ENCODE data around the gene PUM1. TPM values are rescaled to one million over a fixed set of nuclear protein-coding genes. Genes with fewer than 3 reads are reported as not detected.
A peak's percentile ranks its signal among the peaks of the same experiment; 100 is the strongest.

The PUM1 gene
- total and polyA plus RNA-seq, 8 donors, result 12.9 to 126 (median 78.5) TPM

DNA sequence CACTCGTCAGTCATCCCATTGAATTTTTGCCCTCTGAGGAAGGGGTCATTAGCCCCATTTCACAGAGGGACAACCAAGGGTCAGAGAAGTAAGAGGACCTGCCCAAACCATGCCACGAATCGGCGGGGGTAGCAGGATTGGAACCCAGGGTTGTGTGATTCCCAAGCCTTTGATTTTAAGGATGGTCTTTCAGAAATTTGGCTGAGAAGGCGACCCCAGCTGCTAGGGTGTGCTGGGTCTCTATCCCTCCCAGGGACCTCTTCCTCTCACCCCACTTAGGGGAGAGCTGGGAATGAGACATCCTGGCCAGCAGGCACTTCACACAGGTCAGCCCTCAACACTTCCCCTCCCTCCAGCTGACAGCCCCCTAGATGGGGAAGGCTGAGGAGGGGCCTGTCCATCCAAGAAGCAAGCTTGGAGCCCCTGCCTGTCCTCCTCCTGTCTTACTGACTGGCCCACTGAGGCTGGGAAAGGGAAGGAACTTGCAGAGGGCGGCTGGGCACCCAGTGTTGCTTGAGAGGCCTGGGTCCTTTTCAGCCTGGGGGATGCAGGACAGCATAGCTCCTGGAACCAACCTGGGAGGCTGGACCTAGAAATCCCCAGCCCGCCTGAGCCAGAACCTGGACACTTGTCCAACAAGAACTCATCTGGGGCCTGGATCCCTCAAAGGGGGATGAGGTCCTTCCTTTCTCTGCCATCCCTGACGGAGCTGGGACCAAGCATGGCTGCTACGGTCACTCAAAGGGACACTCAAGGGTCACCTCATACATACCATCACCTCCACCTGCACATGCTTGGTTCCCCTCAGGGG lies 158.7 kb downstream of the PUM1 start:
- intact Hi-C loops (cut with DNase I; ENCODE audit: low total_unique reads), result no loop called here

DNA sequence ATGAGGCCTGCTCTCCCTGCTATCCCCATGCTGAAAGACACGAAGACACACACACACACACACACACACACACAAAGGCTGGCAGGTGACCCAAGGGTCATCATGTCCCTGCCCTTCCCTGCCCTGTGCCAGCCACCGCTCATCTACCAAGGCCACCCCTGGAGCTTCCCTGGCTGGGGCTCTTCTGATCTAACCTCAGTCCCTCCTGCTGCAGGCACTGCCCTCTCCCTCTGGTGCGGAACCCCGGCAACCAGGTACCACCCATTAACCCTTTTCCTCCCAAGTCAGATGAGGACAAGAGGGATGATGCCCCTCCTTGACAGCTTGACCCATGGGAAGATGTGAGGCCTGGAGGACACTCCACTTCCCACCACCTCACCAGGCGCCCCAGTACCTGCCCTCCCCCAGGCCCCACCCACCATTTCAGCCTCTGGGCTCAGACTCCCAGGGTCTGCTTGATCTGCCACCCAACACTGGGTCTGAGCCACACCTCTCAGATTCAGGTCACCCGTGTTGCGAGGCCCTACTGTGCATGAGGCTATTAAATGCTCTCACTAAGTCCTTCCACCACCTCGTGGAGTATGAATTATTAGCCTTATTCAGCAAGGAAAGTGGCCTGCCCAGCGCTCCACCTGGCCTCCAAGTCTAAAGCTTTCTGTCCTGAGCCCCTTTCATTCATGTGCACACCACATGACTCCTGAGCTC lies 159.4 kb downstream of the PUM1 start:
- no peaks in the 10 kb centered on the region for H3K9me3 ChIP-seq
- H3K4me1 ChIP-seq, result peaks cover 42 to 91% (median 73%) of the 10 kb centered on the region in 4 donors
- peak overlapping the region in 3 of 5 donors; percentile 25 to 85 (median 81) for H3K27ac ChIP-seq
- TF ChIP-seq POLR2AphosphoS5 (IDR thresholded peaks at IDR 0.05) (no peak), EP300 (IDR thresholded peaks at IDR 0.05) (no peak), POLR2A (IDR thresholded peaks at IDR 0.05) (no peak)
- TF ChIP-seq, protein P1, sequence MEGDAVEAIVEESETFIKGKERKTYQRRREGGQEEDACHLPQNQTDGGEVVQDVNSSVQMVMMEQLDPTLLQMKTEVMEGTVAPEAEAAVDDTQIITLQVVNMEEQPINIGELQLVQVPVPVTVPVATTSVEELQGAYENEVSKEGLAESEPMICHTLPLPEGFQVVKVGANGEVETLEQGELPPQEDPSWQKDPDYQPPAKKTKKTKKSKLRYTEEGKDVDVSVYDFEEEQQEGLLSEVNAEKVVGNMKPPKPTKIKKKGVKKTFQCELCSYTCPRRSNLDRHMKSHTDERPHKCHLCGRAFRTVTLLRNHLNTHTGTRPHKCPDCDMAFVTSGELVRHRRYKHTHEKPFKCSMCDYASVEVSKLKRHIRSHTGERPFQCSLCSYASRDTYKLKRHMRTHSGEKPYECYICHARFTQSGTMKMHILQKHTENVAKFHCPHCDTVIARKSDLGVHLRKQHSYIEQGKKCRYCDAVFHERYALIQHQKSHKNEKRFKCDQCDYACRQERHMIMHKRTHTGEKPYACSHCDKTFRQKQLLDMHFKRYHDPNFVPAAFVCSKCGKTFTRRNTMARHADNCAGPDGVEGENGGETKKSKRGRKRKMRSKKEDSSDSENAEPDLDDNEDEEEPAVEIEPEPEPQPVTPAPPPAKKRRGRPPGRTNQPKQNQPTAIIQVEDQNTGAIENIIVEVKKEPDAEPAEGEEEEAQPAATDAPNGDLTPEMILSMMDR (IDR thresholded peaks at IDR 0.05), result no peak
- intact Hi-C loops (cut with DNase I; ENCODE audit: low total_unique reads), result no loop called here
- DNase-seq, result peak in 1 of 2 donors; percentile 8
- WGBS, 5 donors, result 54 to 57% (median 57%) methylated on average over 9 of the region's 9 CpGs
- no peaks in the 10 kb centered on the region for H3K36me3 ChIP-seq
- no peak overlapping the region for H3K4me3 ChIP-seq
- peaks cover 0 to 26% (median 7%) of the 10 kb centered on the region in 3 donors for H3K27me3 ChIP-seq

More for the DNA sequence above, 158.7 kb downstream of the PUM1 start:
- H3K9me3 ChIP-seq, result no peaks in the 10 kb centered on the region
- no peaks in the 10 kb centered on the region for H3K36me3 ChIP-seq
- DNase-seq, result peak in 1 of 2 donors; percentile 9
- H3K27ac ChIP-seq, result peak overlapping the region in 4 of 5 donors; percentile 7 to 85 (median 72)
- 69 to 95% (median 90%) methylated on average over 8 to 9 of the region's 9 CpGs for WGBS, 5 donors
- H3K4me1 ChIP-seq, result peaks cover 40 to 91% (median 66%) of the 10 kb centered on the region in 4 donors
- peak overlapping the region; percentile 55 to 60 (median 58) for H3K4me3 ChIP-seq
- peaks cover 0 to 26% (median 7%) of the 10 kb centered on the region in 3 donors for H3K27me3 ChIP-seq
- TF ChIP-seq POLR2A (IDR thresholded peaks at IDR 0.05) (no peak), POLR2AphosphoS5 (IDR thresholded peaks at IDR 0.05) (no peak), EP300 (IDR thresholded peaks at IDR 0.05) (no peak)
- TF ChIP-seq, protein P1 (IDR thresholded peaks at IDR 0.05), result no peak

DNA sequence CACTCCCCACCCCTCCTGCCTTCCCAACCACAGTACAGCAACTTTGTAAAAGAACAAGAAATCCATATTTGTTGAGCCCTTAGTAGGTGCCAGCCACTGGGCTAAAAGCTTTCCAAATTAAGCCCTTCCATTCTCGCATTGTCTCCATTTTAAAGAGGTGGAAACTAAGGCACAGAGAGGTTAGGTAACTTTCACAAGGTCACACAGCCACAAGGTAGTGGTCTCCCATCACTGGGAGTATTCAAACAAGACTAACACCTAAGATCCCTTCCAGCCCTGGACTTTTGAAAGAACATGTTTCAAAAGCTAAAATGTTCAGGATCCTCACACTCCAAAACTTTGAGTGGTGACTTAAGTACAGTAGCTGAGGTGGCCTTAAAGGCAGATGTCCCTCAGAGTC lies 160.1 kb downstream of the PUM1 start:
- intact Hi-C loops (cut with DNase I; ENCODE audit: low total_unique reads), result no loop called here
- Histone ChIP-seq H3K9me3 (no peaks in the 10 kb centered on the region), H3K4me3 (no peak overlapping the region), H3K27me3 (peaks cover 0 to 26% (median 7%) of the 10 kb centered on the region in 3 donors), H3K27ac (peak overlapping the region in 3 of 5 donors; percentile 25 to 85 (median 31)), H3K4me1 (peaks cover 45 to 88% (median 70%) of the 10 kb centered on the region in 4 donors), H3K36me3 (no peaks in the 10 kb centered on the region)
- peak in 1 of 2 donors; percentile 0 for DNase-seq
- WGBS, 5 donors, result 67 to 94% (median 77%) methylated on average over 1 of the region's 1 CpG
- no peak for TF ChIP-seq EP300 (IDR thresholded peaks at IDR 0.05)

DNA sequence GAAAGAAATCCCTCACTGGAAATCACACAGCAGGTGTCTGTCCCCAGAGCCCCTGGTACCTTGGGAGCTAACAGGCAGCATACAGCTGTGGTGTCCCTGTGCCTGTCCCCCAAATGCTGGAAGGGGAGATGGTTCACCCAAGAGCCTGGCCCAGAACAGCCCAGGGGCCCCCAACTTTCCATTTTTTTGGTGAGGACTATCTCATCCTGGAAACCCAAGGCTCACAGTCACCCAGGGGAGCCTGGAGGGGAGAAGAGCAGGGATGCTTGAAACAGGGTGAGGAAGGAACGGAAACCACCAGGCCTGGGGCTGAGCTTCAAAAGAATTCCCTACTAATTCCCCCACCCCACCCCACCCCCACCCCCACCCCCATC lies 160.6 kb downstream of the PUM1 start:
- H3K4me1 ChIP-seq, result peaks cover 45 to 85% (median 66%) of the 10 kb centered on the region in 4 donors
- no peaks in the 10 kb centered on the region for H3K9me3 ChIP-seq
- WGBS, 5 donors, result 50 to 100% (median 82%) methylated on average over 1 of the region's 1 CpG
- peak in 1 of 2 donors; percentile 1 for DNase-seq
- H3K27me3 ChIP-seq, result peaks cover 0 to 26% (median 7%) of the 10 kb centered on the region in 3 donors
- TF ChIP-seq, protein P1 (IDR thresholded peaks at IDR 0.05), result no peak
- no peak for TF ChIP-seq POLR2AphosphoS5 (IDR thresholded peaks at IDR 0.05)
- H3K27ac ChIP-seq, result peak overlapping the region in 3 of 5 donors; percentile 46 to 85 (median 82)
- intact Hi-C loops (cut with DNase I; ENCODE audit: low total_unique reads), result no loop called here
- H3K4me3 ChIP-seq, result no peak overlapping the region
- no peaks in the 10 kb centered on the region for H3K36me3 ChIP-seq
